ENCODE data around the gene MFNG. TPM values are rescaled to one million over a fixed set of nuclear protein-coding genes. Genes with fewer than 3 reads are reported as not detected.

The MFNG gene
- total RNA-seq, 3 donors from 2014 or later (not counting 1 experiment from before 2014, with no cell fraction given): 75.3 to 111 (median 110) TPM

GRCh38 chr22:37511395-37512104 lies 25.4 kb upstream of the MFNG start:
- intact Hi-C loops (cut with micrococcal nuclease): no loop called here
- Histone ChIP-seq H3K27ac (ENCODE audit: low read length) (no peak overlapping the region), H3K9me3 (ENCODE audit: control insufficient read depth, insufficient read depth, low read length) (no peaks in the 10 kb centered on the region), H3K4me3 (ENCODE audit: low read length) (no peak overlapping the region), H3K4me1 (ENCODE audit: control insufficient read depth, insufficient read depth, low read length) (no peaks in the 10 kb centered on the region), H3K27me3 (ENCODE audit: control insufficient read depth, insufficient read depth, low read length) (no peaks in the 10 kb centered on the region), H3K36me3 (ENCODE audit: control insufficient read depth, insufficient read depth, low read length) (no peaks in the 10 kb centered on the region)
- no peaks in the 10 kb centered on the region for H3K4me1 Mint-ChIP-seq
- no peak for TF ChIP-seq CTCF (IDR thresholded peaks at IDR 0.05)
- H3K27ac Mint-ChIP-seq: no peak overlapping the region
- no peaks in the 10 kb centered on the region for H3K9me3 Mint-ChIP-seq
- no peak overlapping the region for H3K4me3 Mint-ChIP-seq
- peaks cover 6% of the 10 kb centered on the region for H3K36me3 Mint-ChIP-seq
- DNase-seq: no peak
- WGBS (ENCODE audit: insufficient coverage): 88% methylated on average over 5 of the region's 6 CpGs
- H3K27me3 Mint-ChIP-seq (ENCODE audit: low read depth in 2 of 2): peaks cover 6 to 7% of the 10 kb centered on the region in 2 donors
- ATAC-seq: no peak

GRCh38 chr22:37510091-37510490 lies 23.9 kb upstream of the MFNG start:
- Histone ChIP-seq H3K27ac (ENCODE audit: low read length) (no peak overlapping the region), H3K4me1 (ENCODE audit: control insufficient read depth, insufficient read depth, low read length) (no peaks in the 10 kb centered on the region), H3K9me3 (ENCODE audit: control insufficient read depth, insufficient read depth, low read length) (no peaks in the 10 kb centered on the region), H3K27me3 (ENCODE audit: control insufficient read depth, insufficient read depth, low read length) (no peaks in the 10 kb centered on the region), H3K4me3 (ENCODE audit: low read length) (no peak overlapping the region), H3K36me3 (ENCODE audit: control insufficient read depth, insufficient read depth, low read length) (no peaks in the 10 kb centered on the region)
- WGBS (ENCODE audit: insufficient coverage): 92% methylated on average over 10 of the region's 10 CpGs
- ATAC-seq: no peak
- H3K4me3 Mint-ChIP-seq: no peak overlapping the region
- no peaks in the 10 kb centered on the region for H3K36me3 Mint-ChIP-seq
- no peaks in the 10 kb centered on the region for H3K9me3 Mint-ChIP-seq
- TF ChIP-seq CTCF (IDR thresholded peaks at IDR 0.05): no peak
- H3K27ac Mint-ChIP-seq: no peak overlapping the region
- no peak for DNase-seq
- intact Hi-C loops (cut with micrococcal nuclease): no loop called here
- H3K4me1 Mint-ChIP-seq: no peaks in the 10 kb centered on the region
- H3K27me3 Mint-ChIP-seq (ENCODE audit: low read depth in 2 of 2): peaks cover 0 to 7% of the 10 kb centered on the region in 2 donors

GRCh38 chr22:37509059-37509860 lies 23.1 kb upstream of the MFNG start:
- TF ChIP-seq CTCF (IDR thresholded peaks at IDR 0.05): no peak
- Mint-ChIP-seq H3K4me1 (no peaks in the 10 kb centered on the region), H3K4me3 (no peak overlapping the region), H3K36me3 (no peaks in the 10 kb centered on the region), H3K27ac (no peak overlapping the region), H3K9me3 (no peaks in the 10 kb centered on the region), H3K27me3 (ENCODE audit: low read depth in 2 of 2) (peaks cover 0 to 4% of the 10 kb centered on the region in 2 donors)
- no peaks in the 10 kb centered on the region for H3K4me1 ChIP-seq (ENCODE audit: control insufficient read depth, insufficient read depth, low read length)
- H3K4me3 ChIP-seq (ENCODE audit: low read length): no peak overlapping the region
- ATAC-seq (no peak), DNase-seq (no peak)
- H3K27me3 ChIP-seq (ENCODE audit: control insufficient read depth, insufficient read depth, low read length): no peaks in the 10 kb centered on the region
- 84% methylated on average over 8 of the region's 10 CpGs for WGBS (ENCODE audit: insufficient coverage)
- H3K27ac ChIP-seq (ENCODE audit: low read length): no peak overlapping the region
- H3K9me3 ChIP-seq (ENCODE audit: control insufficient read depth, insufficient read depth, low read length): no peaks in the 10 kb centered on the region
- no peaks in the 10 kb centered on the region for H3K36me3 ChIP-seq (ENCODE audit: control insufficient read depth, insufficient read depth, low read length)
- intact Hi-C loops (cut with micrococcal nuclease): no loop called here
